Stimulated activated CD8-positive, alpha-beta memory T cell treated with anti-CD3 and anti-CD28 coated beads, Interleukin-12 subunit alpha, Interleukin-12 subunit beta, amount 100 ng/mL, for 24 hours (primary cell): ENCODE results near the gene NCBP3.
"Not testable (repeated sequence)": the region's sequence is repeated elsewhere in the genome, so short reads cannot be mapped to it uniquely, and the experiment has no call there.

Experiments used
- DNase-seq: peaks from one replicate; pipeline ENCODE4 v3.0.0-alpha.2; 2020; ENCODE audit errors: extremely low read depth

NCBP3 gene

DNA sequence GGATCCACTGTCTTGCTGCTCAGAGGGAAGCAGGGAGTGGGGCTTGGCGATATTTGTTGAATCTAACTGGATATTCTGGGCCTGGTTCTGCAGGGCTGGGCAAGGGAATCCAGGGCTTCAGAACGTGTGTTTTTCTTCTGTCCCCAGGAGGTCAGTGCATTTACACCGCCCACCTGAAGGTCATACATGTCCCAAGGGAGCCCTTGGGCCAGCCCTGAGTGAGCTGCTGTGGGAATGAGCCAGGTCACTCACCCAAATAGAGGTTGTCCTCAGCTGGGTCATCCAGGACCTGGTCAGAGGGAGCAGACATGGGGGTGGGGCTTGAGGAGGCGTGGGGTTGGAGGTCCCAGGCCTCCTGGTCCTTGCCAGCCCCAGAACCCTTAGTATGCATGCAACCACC lies 36.2 kb upstream of the NCBP3 start:
- DNase-seq, result no peak

DNA sequence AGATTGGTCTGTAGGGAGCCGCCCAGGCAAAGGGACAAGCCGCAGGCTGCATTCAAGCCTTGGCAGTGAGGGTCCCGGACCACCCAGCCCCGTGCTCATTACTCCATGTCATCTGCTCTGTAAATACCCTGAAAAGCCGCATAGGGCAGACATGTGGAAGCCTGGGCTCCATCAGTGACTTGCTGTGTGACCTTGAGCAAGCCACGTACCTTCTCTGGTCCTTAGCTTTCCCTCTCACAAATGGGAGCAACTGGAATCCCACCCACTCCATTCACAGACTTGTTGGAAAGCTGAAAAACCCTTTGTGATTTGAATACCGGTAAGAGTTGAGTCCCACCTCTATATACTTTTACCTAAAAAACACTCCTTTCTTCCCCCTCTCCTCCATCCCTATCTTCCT lies 34.9 kb upstream of the NCBP3 start:
- DNase-seq, result no peak

DNA sequence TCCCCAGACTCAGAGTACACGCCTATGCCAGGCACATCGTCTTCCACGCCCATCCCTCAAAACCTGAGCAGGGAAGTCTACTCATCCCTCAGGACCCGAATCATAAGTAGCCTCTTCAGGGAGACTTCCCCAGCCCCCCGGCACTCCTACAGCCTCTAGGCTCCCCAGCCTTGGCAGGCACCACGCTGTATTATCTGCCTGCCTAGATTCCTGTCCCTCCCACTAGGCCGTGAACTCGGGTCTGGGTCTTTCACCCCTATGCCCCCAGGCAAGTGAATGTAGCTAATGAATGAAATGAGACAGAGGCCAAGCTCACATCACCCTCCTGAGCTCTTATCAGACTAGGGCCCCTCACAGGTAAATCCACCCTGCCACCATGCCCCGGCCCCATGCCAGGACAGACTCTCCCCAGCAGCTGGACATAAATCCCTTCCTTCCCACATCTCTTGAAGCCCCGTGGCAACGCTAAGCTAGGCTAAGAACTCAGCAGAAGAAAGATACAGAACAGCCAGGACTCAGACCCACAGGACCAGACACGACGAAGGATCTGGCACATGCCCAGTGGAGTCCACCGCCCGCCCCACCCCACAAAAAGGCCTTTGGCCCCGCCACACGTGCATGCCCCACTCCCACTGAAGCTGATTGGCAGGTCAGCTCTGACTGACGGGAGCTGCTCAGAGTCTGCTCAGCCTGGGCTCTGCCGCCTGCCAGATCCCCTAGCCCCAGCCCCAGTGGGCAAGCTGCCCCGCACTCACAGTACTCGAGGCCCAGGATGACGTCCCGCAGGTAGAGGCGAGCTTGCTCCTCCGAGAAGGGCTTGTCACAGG lies 33.8 kb upstream of the NCBP3 start:
- no peak for DNase-seq

DNA sequence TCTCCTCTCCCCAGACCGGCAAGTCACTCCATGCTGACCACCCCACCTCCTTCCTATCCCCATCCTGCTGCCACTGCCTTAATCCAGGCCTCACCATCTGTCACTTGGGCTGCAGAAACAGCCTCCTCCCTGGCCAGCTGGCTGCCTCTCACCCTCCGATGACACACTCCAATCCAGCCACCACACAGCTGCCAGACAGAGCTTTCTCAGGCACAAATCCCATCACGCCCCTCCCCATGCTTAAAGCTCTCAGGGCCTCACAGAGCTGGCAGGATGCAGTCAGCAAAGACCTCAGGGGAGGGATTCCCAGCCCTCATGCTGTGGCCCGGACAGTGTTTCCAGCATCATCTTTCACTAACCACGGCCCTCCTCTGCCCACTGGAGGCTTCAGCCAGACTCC lies 33.1 kb upstream of the NCBP3 start:
- no peak for DNase-seq

DNA sequence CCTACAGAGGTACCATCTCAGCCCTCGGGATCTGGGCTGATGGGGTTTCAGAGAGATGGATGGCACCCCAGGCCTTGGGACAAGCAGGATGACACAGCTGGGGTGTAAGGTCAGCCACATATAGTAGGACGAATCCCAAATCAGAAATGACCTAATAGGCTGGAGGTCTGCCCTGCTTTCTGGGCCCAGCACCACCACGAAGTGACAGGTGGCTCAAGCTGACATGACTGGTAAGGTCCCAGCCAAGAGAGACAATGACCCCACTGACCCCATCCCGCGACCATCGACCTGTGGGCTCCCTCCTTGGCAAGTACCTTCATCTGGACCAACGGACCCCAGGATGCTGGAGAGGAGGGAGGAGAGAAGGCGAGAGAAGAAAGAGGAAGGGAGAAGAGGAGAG lies 31.2 kb upstream of the NCBP3 start:
- no peak for DNase-seq

DNA sequence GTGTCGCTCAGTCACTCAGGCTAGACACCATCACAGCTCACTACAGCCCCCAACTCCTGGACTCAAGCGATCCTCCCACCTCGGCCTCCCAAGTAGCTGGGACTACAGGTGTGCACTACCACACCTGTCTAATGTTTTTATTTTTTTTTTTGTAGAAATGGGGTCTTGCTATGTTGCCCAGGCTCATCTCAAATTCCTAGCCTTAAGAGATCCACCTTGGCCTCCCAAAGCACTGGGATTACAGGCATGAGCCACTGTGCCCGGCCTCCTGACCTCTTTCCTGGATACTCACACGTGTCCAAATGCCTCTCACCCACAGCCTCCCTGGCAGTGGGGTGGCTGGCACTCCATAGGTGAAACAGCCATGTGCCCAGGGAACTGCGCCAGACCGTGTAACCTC lies 29.3 kb upstream of the NCBP3 start:
- no peak for DNase-seq

DNA sequence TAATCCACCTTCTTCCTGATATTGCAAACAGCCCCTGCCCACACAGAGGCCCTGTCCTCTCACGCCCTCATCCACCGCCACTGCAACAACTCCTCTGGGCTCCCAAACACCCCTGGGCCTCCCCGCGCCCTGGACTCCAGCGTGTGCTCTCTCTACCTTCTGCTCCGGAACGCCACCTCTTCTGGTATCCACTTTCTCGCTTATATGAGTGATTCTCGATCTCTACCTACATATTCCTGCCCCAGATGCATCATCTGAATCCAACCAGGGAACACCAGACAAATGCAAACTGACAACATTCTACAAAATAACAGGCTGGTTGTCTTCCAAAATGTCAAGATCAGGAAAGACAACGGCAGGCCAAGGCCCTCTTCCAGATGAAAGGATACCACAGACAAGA lies 27.8 kb upstream of the NCBP3 start:
- DNase-seq, result no peak

DNA sequence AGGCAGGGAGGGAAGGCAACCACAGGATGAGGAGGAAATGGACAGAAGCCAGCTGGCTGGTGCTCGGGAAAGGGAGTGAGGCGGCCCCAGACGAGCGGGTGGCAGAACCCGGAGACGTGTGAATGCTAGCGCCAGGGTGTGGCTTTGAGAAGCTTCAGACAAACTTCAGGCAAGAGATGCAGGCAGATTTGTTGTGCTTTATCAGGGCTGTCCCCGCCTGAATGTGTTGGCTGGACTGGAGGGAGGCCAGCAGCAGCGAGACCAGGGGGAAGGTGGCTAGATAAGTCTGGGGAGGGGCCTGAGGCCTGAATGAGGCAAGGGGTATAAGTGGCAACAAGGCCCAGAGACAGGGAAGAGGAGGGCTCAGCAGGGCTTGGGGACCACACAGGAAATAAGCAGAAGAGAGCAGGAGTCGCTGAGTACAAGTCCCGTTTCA lies 24.8 kb upstream of the NCBP3 start:
- DNase-seq, result no peak

DNA sequence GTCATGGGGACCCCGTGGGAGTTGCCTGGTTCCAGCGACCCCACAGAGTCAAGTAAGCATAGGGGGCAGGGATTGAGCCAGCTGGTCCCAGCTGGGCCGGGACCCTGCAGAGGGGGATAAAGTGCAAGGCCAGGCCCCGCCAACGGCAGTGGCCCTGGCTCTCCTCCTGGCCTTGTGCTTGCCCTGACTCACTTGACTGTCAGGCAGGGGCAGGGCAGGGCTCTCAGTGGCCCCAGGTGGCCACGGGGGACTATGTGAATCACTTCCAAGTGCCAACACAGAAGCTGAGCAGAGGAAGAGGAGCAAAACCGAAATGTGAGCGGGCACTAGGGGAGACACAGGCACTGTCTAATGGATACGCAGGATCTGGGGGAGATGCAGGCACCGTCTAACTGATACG lies 21.6 kb upstream of the NCBP3 start:
- DNase-seq, result no peak

DNA sequence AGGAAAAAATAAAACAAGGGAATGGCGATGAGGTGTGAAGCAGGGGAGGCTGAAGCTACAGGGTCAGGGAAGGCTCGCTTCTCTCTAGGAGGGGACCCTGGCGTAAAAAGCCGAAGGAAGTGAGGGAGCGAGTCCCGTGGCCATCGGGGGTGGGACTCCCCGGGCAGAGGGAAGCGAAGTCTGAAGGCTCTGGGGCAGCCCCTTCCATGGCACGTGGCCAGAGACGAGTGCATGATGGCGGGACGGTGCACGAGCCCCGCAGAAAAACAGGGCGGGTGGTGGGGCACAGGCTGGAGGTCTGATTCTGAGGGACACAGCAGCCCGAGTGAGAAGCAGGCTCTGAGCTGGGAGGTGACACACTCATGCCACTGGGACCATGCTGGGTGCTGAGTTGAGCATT lies 21.1 kb upstream of the NCBP3 start:
- no peak for DNase-seq

DNA sequence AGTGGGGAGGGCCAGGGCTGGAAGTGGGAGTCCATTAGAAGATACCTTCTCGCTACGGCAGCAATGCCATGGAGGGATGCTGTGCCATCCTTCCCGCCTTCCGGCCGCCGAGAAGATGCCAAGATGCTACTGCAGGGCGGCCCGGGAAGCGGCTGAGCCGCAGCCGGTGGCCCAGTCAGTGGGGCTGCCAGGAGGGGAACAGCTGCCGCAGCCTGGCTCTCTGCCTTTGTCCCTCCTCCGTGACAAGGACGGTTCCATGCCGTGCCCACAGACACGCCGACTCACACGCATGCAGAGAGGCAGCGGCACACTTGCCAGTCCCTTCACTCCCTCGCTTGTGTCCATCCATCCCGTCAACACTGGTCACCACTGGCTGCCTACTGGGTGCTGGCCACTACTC lies 20.2 kb upstream of the NCBP3 start:
- DNase-seq, result no peak

DNA sequence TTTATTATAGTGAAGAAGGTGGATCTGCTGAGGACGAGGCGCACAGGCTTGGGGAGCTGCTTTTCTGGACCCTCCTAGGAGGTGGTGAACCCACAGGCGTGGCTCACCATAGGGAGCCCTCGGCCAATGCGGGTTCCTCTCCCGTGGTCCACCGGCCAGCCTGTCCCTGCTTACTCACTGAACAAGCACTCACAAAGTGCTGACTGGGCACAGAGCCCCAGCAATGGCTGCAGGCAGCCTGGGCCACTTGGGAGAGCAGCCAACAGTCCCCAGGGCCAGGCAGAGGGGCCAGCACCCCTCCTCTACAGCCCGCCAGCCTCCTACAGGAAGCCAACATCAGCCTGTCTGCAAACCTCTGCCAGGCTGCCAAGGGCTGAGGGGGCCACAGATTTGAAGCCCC lies 19.1 kb upstream of the NCBP3 start:
- no peak for DNase-seq

DNA sequence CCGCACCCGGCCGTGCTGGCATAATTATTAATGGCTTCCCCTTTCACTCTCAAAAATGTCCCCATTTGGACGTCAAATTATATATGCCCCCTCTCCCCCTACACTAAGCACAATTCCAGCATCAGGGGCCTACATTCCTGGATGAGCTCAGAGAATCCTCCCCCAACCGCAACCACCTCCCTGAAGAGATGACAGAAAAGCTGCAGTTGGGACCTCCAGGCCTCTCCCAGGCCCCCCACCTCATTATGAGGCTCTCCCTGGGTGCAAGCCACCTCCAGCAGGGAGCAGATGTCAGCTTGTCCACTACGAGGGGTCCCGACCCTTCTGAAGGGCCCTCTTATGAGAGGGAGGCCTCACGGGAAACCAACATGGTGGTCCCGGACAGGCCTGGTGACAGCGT lies 18.5 kb upstream of the NCBP3 start:
- no peak for DNase-seq

DNA sequence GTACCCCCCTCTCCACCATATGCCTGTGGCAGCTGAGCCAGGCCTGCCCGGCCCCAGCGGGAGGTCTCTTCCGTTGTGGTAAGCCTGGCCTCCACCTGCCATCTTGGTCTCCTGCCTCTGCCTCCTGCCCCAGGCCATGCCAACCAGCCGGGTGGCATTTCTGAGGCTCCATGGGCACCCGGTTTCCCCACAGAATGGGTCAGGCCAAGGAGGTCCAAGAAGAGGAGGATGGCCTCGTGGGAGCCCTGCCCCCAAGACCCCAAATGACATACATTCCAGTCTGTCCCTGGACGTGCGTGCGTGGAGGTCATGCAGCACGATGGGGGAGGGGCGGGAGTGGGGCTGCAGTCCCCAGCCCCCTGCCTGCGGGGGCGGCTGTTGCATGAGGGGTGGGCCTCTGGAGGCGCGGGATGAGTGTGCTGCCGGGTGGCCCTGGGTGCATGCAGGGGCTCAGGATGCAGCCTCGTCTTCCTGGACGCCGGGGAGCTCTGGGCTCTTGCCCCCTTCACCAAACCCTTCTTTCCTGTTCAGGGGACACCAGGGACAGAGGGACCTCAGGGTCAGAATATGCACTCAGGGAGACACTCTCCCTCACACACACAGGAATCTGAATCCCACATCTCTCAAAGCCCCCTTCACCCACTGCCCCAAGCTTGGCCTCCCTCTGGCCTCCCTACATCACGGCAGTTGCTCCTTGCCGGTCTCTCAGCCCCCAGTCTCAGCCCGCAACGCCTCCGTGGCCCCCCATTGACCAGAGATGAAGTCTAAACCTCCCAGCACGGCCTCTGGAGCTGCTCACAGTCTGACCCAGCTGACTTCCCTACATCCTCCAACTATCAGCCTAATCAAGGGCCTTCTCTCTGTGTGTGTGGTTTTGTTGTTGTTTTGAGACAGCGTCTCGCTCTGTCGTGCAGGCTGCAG lies 16.0 kb upstream of the NCBP3 start:
- DNase-seq, result no peak

DNA sequence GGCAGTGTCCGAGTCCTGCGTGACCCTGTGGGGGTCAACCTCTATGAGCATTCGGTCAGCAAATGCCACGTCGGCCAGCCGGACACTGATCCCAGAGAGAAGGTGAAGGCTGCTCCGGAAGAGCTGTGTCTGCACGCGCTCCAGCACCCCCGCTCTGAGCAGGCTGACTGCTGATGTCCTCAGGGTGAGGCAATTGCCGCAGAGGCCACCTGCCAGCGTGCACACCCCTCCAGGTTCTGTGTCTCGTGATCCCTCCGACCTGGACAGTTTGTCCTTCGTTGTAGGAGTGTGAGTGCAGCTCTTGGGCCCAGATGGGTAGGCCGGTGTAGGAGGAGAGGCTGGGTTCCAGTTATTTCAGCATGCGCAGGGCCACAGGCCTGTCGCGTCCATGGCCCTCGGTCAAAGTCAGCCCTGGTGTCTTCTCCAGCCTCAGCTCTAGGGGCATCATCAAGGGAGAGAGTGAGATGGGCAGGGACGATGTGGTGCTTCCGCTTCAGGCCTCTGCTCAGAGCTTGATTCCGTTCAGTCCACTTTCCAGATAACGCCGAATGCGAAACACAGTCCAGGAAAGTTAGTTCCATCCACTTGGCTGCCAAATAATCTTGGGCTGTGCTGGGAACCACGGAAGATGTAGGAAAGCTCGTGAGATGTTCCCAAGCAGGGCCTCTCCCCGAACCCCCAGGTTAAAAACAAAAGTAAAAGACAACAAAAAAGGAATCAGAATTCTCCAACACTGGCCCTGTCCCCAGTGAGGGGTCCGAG lies 15.1 kb upstream of the NCBP3 start:
- DNase-seq, result no peak

DNA sequence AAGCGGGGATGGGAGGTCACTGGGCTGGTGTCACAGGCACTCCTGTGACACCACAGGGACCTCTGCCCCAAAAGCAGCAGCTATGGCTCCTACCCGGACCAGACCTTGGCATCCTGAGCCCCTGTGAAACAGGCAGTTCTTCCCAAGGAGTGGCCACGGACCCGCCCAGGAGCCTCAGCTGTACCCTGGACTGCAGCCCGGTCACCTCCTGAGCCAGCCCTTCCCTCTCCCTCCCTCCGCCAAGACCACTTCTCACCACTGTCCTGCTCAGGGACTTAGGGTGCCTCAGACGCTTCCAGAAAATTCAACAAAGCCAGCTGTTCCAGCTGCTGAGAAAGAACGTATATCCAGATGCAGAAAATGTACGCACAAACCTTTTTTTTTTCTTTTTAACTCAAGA lies 13.9 kb upstream of the NCBP3 start:
- no peak for DNase-seq

DNA sequence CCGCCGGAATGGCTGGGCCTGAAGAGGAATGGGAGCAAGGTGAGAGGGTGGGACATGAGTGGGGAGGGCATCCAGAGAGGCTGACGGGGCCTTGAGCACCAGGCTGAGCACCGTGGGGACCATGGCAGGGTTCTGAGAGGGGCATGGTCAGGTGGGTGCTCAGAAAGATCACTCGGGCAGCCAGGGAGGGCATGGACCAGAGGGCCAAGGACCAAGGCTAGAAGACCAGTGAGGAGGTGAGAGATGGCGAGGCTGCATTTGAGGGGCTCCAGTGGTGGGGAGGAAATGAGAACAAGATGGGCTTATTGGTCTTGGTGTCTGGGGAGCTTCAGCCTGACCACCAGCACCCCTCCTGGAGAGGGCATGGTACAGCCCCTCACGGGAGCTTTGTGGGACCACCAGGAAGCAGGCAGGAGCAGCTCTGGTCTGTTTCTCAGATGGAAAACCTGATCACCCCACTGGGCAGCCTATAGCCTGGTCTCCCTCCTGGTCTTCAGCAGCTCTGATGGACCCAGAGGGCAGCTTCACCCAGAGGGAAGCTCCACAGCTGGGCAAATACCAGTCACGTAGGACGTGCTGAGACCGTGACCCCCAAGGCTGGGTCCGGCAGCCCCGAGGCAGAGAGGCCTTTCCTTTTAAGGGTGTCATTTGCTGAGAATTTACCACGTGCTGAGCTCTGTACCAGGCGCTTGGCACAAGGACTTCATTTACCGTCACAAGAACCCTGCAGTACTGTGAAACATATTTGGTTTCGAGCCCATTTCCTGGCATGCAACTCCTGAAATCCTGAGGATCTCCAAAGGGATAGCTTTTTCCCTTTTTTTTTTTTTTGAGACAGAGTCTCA lies 11.4 kb upstream of the NCBP3 start:
- no peak for DNase-seq

DNA sequence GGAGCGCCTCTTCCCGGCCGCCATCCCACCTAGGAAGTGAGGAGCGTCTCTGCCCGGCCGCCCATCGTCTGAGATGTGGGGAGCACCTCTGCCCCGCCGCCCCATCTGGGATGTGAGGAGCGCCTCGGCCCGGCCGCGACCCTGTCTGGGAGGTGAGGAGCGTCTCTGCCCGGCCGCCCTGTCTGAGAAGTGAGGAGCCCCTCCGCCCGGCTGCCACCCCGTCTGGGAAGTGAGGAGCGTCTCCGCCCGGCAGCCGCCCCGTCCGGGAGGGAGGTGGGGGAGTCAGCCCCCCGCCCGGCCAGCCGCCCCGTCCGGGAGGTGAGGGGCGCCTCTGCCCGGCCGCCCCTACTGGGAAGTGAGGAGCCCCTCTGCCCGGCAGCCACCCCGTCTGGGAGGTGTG lies 8.2 kb upstream of the NCBP3 start:
- not testable (repeated sequence) for DNase-seq

DNA sequence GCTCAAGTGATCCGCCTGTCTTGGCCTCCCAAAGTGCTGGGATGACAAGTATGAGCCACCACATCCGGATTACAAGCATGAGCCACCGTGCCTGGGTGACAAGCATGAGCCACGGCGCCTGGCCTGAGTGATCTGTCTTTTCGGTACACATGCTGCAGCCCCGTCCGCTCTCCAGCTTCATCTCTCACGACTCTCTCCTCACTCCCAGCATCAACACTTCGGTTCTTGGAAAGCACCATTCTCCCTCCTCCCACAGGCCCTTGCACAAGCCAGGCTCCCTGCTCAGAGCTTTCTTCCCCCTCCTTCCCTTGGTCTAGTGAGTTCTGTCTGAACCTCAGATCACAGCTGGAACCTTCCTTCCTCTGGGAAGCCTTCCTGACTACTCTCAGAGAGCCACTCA lies 6.5 kb upstream of the NCBP3 start:
- DNase-seq, result no peak

DNA sequence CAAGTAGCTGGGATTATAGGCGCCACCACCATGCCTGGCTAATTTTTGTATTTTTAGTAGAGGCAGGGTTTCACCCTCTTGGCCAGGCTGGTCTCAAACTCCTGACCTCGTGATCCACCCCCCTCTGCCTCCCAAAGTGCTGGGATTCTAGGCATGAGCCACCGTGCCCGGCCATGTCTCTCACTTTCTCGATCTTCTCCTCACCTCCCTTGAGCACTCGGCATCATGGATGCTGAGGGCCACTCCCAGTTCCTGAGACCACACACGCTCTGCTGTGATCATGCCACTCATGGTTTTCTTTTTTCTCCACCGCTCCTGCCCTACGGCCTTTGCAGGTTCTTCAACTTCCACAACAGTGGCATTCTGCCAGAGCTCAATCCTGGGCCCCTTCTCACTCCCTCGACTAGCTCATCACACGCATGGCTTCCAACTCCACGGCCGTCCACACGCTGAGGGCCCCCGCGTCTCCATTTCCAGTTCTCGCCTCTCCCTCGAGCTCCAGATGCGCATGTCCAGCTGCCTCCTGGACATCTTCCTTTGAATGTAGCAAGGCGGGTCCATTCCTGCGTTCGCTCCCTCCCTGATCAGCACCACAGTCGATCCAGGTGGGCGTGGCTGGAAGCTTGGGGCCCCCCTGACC lies 5.5 kb upstream of the NCBP3 start:
- DNase-seq, result no peak
